ENCODE measurements around the gene CAMK1D. TPM values are rescaled to one million over a fixed set of nuclear protein-coding genes. Genes with fewer than 3 reads are reported as not detected.

The CAMK1D gene
- total and polyA plus RNA-seq, 2 experiments from 2014 or later, result 4.6 to 7.2 TPM

DNA sequence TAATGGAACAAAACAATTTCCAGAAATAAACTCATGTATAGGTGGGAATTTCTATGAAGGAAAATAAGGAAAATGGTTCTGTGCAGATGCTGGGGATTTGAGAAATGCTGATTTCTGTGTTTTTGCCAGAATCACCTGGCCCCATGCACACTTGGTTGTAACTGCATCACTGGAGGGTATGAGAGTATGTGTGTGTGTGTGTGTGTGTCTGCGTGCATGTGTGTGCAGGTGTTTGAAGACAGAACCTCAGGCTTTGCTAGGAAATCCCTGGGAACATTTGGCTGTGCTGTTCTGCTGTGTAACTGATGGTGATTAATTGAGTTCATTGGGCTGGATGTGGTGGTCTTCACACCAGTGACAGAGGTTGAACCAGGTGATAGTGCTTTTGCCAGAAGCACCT lies 141.6 kb downstream of the CAMK1D start:
- Histone ChIP-seq H3K27ac (ENCODE audit: low read depth) (no peak overlapping the region), H3F3A (replicated peaks; ENCODE audit: low read depth) (no peaks in the 10 kb centered on the region), H4K20me1 (replicated peaks; ENCODE audit: insufficient read depth) (no peaks in the 10 kb centered on the region), H3K79me2 (replicated peaks; ENCODE audit: insufficient read depth) (no peaks in the 10 kb centered on the region), H3K36me3 (ENCODE audit: insufficient read depth) (no peaks in the 10 kb centered on the region), H3K27me3 (ENCODE audit: insufficient read depth) (no peaks in the 10 kb centered on the region), H3K4me1 (ENCODE audit: insufficient read depth) (no peaks in the 10 kb centered on the region; the same call in 1 of the 2 replicates), H3K9me2 (ENCODE audit: insufficient read depth) (no peaks in the 10 kb centered on the region), H3K4me2 (no peak overlapping the region), H3K4me3 (no peak overlapping the region), H2AFZ (no peak overlapping the region)
- no peak for ATAC-seq
- peaks cover 3% of the 10 kb centered on the region; the same call in 2 of the 3 replicates for H3K36me3 Mint-ChIP-seq (ENCODE audit: low read depth)
- H3K27me3 Mint-ChIP-seq (ENCODE audit: insufficient read depth, low read depth, poor library complexity), result peaks cover 3% of the 10 kb centered on the region
- no peak for TF ChIP-seq POLR2AphosphoS5 (IDR thresholded peaks at IDR 0.05; ENCODE audit: low read depth)
- no peak for TF ChIP-seq CREB1 (CRISPR knock-in tag; IDR thresholded peaks at IDR 0.05; ENCODE audit: low read depth)
- TF ChIP-seq, protein P1, sequence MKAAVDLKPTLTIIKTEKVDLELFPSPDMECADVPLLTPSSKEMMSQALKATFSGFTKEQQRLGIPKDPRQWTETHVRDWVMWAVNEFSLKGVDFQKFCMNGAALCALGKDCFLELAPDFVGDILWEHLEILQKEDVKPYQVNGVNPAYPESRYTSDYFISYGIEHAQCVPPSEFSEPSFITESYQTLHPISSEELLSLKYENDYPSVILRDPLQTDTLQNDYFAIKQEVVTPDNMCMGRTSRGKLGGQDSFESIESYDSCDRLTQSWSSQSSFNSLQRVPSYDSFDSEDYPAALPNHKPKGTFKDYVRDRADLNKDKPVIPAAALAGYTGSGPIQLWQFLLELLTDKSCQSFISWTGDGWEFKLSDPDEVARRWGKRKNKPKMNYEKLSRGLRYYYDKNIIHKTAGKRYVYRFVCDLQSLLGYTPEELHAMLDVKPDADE (IDR thresholded peaks at IDR 0.05), result no peak
- TF ChIP-seq STAT1 (IDR thresholded peaks at IDR 0.05; ENCODE audit: unreplicated experiment), result no peak
- TF ChIP-seq ZNF331 (CRISPR knock-in tag; IDR thresholded peaks at IDR 0.05; ENCODE audit: low read depth), result no peak
- TF ChIP-seq CTCF (conservative IDR thresholded peaks at IDR 0.05; ENCODE audit: low read depth in 2 of 2), result no peak
- no peak for TF ChIP-seq JUNB (IDR thresholded peaks at IDR 0.05; ENCODE audit: unreplicated experiment)
- TF ChIP-seq NANOG (IDR thresholded peaks at IDR 0.05; ENCODE audit: borderline replicate concordance), result no peak
- TF ChIP-seq ZNF462 (CRISPR knock-in tag; IDR thresholded peaks at IDR 0.05), result no peak
- TF ChIP-seq EZH2phosphoT487 (IDR thresholded peaks at IDR 0.05; ENCODE audit: unreplicated experiment), result no peak
- H3K9me3 Mint-ChIP-seq, result no peaks in the 10 kb centered on the region; the same call in 2 of the 3 replicates
- H3K27ac Mint-ChIP-seq, result no peak overlapping the region
- no peak for DNase-seq (ENCODE audit: low spot score)
- H3K4me1 Mint-ChIP-seq, result peaks cover 11% of the 10 kb centered on the region; the same call in 2 of the 3 replicates
- H3K4me3 Mint-ChIP-seq, result no peak overlapping the region
